Breast epithelium (tissue), 3 donors: ENCODE measurements around the gene LHPP.

Experiments used
- POLR2AphosphoS5 ChIP-seq, 3 donors: sonication (generic); formaldehyde crosslinking; IDR thresholded peaks; one replicate each; pipeline ENCODE4 v1.6.1; 2017; ENCODE audit warnings: antibody characterized with exemption in 3 of 3
- TF ChIP-seq, protein P1 (sequence below), 3 donors: fragments of 450-650 bp; IDR thresholded peaks; one replicate each; pipeline ENCODE4 v1.5.1; 2016 to 2017; ENCODE audit warnings: antibody characterized with exemption in 3 of 3, mild to moderate bottlenecking in 3 of 3, moderate library complexity in 3 of 3

DNA sequence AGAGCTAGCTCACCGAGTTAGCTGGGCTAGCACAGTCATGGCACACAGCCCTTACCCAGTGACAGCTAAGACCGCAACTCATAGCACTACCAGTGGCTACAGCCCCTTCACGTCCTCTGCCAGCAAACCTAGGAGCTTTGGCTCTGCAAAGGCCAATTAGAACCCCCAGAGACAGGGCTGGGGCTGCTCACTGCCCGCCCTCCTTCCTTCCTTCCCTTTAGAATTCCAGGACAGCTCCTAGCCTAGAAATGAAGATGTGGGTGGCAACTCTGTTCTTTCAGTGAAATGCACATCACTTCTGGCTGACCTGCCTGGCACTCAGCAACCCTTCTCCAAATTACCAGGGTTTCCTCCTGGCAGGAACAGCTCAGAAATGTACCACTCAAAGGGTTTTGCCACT, 182.6 kb downstream of the LHPP start:
- TF ChIP-seq, protein P1, sequence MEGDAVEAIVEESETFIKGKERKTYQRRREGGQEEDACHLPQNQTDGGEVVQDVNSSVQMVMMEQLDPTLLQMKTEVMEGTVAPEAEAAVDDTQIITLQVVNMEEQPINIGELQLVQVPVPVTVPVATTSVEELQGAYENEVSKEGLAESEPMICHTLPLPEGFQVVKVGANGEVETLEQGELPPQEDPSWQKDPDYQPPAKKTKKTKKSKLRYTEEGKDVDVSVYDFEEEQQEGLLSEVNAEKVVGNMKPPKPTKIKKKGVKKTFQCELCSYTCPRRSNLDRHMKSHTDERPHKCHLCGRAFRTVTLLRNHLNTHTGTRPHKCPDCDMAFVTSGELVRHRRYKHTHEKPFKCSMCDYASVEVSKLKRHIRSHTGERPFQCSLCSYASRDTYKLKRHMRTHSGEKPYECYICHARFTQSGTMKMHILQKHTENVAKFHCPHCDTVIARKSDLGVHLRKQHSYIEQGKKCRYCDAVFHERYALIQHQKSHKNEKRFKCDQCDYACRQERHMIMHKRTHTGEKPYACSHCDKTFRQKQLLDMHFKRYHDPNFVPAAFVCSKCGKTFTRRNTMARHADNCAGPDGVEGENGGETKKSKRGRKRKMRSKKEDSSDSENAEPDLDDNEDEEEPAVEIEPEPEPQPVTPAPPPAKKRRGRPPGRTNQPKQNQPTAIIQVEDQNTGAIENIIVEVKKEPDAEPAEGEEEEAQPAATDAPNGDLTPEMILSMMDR (IDR thresholded peaks at IDR 0.05), result no peak
- no peak for TF ChIP-seq POLR2AphosphoS5 (IDR thresholded peaks at IDR 0.05)
